ENCODE results near the gene TBC1D4.

TBC1D4 gene

GRCh38 chr13:75485286-75486062 is 3.5 kb upstream of the TBC1D4 start:
- no peak for DNase-seq

- DNase-seq = no peak
These were observed 781 bp upstream of the TBC1D4 start for GRCh38 chr13:75482820-75483079.

- DNase-seq = peak; percentile 10
These were observed 546 bp downstream of the TBC1D4 start for GRCh38 chr13:75481176-75482069.

- no peak for DNase-seq
These were observed 1.2 kb downstream of the TBC1D4 start for GRCh38 chr13:75480671-75481175.

GRCh38 chr13:75479102-75479740 is 2.7 kb downstream of the TBC1D4 start:
- no peak for DNase-seq

- no peak for DNase-seq
These were observed 3.3 kb downstream of the TBC1D4 start for GRCh38 chr13:75478659-75479058.

- DNase-seq = no peak
These were observed 7.0 kb downstream of the TBC1D4 start for GRCh38 chr13:75474956-75475355.

GRCh38 chr13:75473468-75473867 is 8.5 kb downstream of the TBC1D4 start:
- DNase-seq = no peak

- DNase-seq = no peak
These were observed 11.3 kb downstream of the TBC1D4 start for GRCh38 chr13:75470676-75471075.

GRCh38 chr13:75469047-75469446 is 12.9 kb downstream of the TBC1D4 start:
- DNase-seq = no peak

- no peak for DNase-seq
These were observed 13.4 kb downstream of the TBC1D4 start for GRCh38 chr13:75468602-75469001.

GRCh38 chr13:75468098-75468497 is 13.9 kb downstream of the TBC1D4 start:
- DNase-seq = no peak

- no peak for DNase-seq
These were observed 14.8 kb downstream of the TBC1D4 start for GRCh38 chr13:75467040-75467728.

- DNase-seq = no peak
These were observed 16.7 kb downstream of the TBC1D4 start for GRCh38 chr13:75465236-75465635.

GRCh38 chr13:75461314-75461713 is 20.7 kb downstream of the TBC1D4 start:
- no peak for DNase-seq

- DNase-seq = no peak
These were observed 21.3 kb downstream of the TBC1D4 start for GRCh38 chr13:75460644-75461043.

GRCh38 chr13:75458696-75459422 is 23.1 kb downstream of the TBC1D4 start:
- DNase-seq = no peak

GRCh38 chr13:75455962-75456361 is 26.0 kb downstream of the TBC1D4 start:
- no peak for DNase-seq

- DNase-seq = no peak
These were observed 27.5 kb downstream of the TBC1D4 start for GRCh38 chr13:75454497-75454896.

- DNase-seq = no peak
These were observed 29.4 kb downstream of the TBC1D4 start for GRCh38 chr13:75452564-75452963.

- DNase-seq = no peak
These were observed 34.5 kb downstream of the TBC1D4 start for GRCh38 chr13:75447493-75447892.

- no peak for DNase-seq
These were observed 35.1 kb downstream of the TBC1D4 start for GRCh38 chr13:75446874-75447273.

All from central memory CD4-positive, alpha-beta T cell (primary cell).